Stimulated activated CD8-positive, alpha-beta memory T cell treated with anti-CD3 and anti-CD28 coated beads, Interleukin-7, amount 100 ng/mL, for 24 hours (primary cell): ENCODE measurements around the gene COG2.
"Not testable (repeated sequence)": the region's sequence is repeated elsewhere in the genome, so short reads cannot be mapped to it uniquely, and the experiment has no call there.

Experiments used
- DNase-seq: peaks from one replicate; pipeline ENCODE4 v3.0.0-alpha.2; 2020; ENCODE audit warnings: low read depth

The COG2 gene

GRCh38 chr1:230679192-230679591 is 36.9 kb downstream of the COG2 start:
- DNase-seq, result no peak

- DNase-seq, result no peak
Measured at GRCh38 chr1:230679825-230680224, 37.5 kb downstream of the COG2 start.

- no peak for DNase-seq
Measured at GRCh38 chr1:230680300-230681025, 38.2 kb downstream of the COG2 start.

GRCh38 chr1:230681599-230681998 is 39.3 kb downstream of the COG2 start:
- DNase-seq, result no peak

- DNase-seq, result no peak
Measured at GRCh38 chr1:230682274-230682673, 40.0 kb downstream of the COG2 start.

- DNase-seq, result no peak
Measured at GRCh38 chr1:230682882-230683610, 40.8 kb downstream of the COG2 start.

GRCh38 chr1:230684146-230684545 is 41.9 kb downstream of the COG2 start:
- DNase-seq, result no peak

GRCh38 chr1:230684998-230685397 is 42.7 kb downstream of the COG2 start:
- DNase-seq, result no peak

- no peak for DNase-seq
Measured at GRCh38 chr1:230686747-230687146, 44.5 kb downstream of the COG2 start.

GRCh38 chr1:230690101-230690500 is 47.8 kb downstream of the COG2 start:
- DNase-seq, result no peak

- DNase-seq, result no peak
Measured at GRCh38 chr1:230691615-230692014, 49.3 kb downstream of the COG2 start.

GRCh38 chr1:230693221-230693620 is 50.9 kb downstream of the COG2 start:
- no peak for DNase-seq

- no peak for DNase-seq
Measured at GRCh38 chr1:230693777-230694176, 51.5 kb downstream of the COG2 start.

GRCh38 chr1:230694464-230694863 is 52.2 kb downstream of the COG2 start:
- no peak for DNase-seq

- no peak for DNase-seq
Measured at GRCh38 chr1:230694991-230695390, 52.7 kb downstream of the COG2 start.

GRCh38 chr1:230696218-230696617 is 53.9 kb downstream of the COG2 start:
- no peak for DNase-seq

- no peak for DNase-seq
Measured at GRCh38 chr1:230696722-230697437, 54.6 kb downstream of the COG2 start.

- no peak for DNase-seq
Measured at GRCh38 chr1:230698130-230698529, 55.8 kb downstream of the COG2 start.

GRCh38 chr1:230698964-230699363 is 56.7 kb downstream of the COG2 start:
- DNase-seq, result not testable (repeated sequence)

GRCh38 chr1:230699716-230700115 is 57.4 kb downstream of the COG2 start:
- DNase-seq, result no peak

GRCh38 chr1:230700132-230700531 is 57.9 kb downstream of the COG2 start:
- DNase-seq, result no peak

GRCh38 chr1:230701434-230701833 is 59.2 kb downstream of the COG2 start:
- no peak for DNase-seq
